ENCODE results near the gene SLC39A7. TPM values are rescaled to one million over a fixed set of nuclear protein-coding genes. Genes with fewer than 3 reads are reported as not detected.

The SLC39A7 gene
- total and polyA plus RNA-seq, 2 of the 13 experiments (the other 11 are each of a cell fraction or from before 2014, with no cell fraction given): 142 to 229 TPM

DNA sequence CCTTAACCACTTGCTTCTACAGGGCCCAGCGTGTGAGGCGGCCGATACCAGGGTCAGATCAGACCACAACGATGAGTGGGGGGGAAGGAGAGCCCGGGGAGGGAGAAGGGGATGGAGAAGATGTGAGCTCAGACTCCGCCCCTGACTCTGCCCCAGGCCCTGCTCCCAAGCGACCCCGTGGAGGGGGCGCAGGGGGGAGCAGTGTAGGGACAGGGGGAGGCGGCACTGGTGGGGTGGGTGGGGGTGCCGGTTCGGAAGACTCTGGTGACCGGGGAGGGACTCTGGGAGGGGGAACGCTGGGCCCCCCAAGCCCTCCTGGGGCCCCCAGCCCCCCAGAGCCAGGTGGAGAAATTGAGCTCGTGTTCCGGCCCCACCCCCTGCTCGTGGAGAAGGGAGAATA is 10.5 kb downstream of the SLC39A7 start (continued):
- TF ChIP-seq ZNF280D (CRISPR knock-in tag; IDR thresholded peaks at IDR 0.05): no peak

DNA sequence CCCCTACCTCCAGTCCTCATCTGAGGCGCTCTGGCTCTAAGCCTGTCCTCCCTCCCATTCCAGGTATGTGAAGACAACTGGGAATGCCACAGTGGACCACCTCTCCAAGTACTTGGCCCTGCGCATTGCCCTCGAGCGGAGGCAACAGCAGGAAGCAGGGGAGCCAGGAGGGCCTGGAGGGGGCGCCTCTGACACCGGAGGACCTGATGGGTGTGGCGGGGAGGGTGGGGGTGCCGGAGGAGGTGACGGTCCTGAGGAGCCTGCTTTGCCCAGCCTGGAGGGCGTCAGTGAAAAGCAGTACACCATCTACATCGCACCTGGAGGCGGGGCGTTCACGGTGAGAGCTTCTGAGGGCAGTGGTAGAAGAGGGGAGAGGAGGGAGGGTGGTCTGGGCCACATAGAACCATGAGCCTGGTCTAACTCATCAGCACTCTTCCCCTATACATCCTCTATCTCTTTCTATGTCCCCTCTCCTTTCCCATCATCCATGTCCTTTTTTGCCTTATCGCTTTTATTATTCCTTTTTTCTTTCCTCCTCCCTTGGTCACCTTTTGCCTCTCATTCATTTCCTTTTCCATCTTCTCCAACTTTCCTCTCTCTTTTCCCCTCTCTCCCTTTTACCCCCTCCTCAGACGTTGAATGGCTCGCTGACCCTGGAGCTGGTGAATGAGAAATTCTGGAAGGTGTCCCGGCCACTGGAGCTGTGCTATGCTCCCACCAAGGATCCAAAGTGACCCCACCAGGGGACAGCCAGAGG is 11.2 kb downstream of the SLC39A7 start:
- intact Hi-C loops (cut with micrococcal nuclease; ENCODE audit: unreplicated experiment): no loop called here
- no peak for DNase-seq (ENCODE audit: low spot score)
- in situ Hi-C loops (cut with HindIII; ENCODE audit: extremely low pct_ligation_motif_present, low pct_unique_long_range_greater_than_20kb): no loop called here
- TSS peak; percentile 4 for BruUV-seq (replicated peaks)
- POLR2A ChIA-PET: interaction anchor here (1.2 to 1.4 kb wide), 2 partner anchors 14 to 36 kb away, joined by 6 to 9 read pairs; no protein-coding TSS in a partner anchor
- peaks cover 2 to 9% of the 10 kb centered on the region in 2 experiments; a peak in 4 of 5 replicates for H3K36me3 ChIP-seq (replicated peaks in 1 of 2; ENCODE audit: control insufficient read depth in 1 of 2, insufficient read depth in 2 of 2, low read length in 2 of 2)
- H3K9ac ChIP-seq (ENCODE audit: insufficient read depth, low read depth, low read length): no peak overlapping the region
- no peaks in the 10 kb centered on the region for H4K20me1 ChIP-seq (ENCODE audit: insufficient read depth, low read length)
- 93% methylated on average over 18 of the region's 18 CpGs for WGBS (ENCODE audit: low lambda C conversion rate)
- FAIRE-seq: no peak
- CTCF ChIA-PET (ENCODE audit: low intra/inter-chr PET ratio, low total read pairs): no interaction called here
- no peak overlapping the region for H2AFZ ChIP-seq (ENCODE audit: low read length)
- H3K27me3 ChIP-seq (ENCODE audit: control insufficient read depth in 1 of 2, insufficient read depth in 2 of 2, low read length in 2 of 2): peaks cover 9 to 36% of the 10 kb centered on the region in 2 experiments; a peak in 4 of 5 replicates
- H3K9me3 ChIP-seq (ENCODE audit: low read length): no peaks in the 10 kb centered on the region
- H3K79me2 ChIP-seq (ENCODE audit: insufficient read depth, low read length): peaks cover 3% of the 10 kb centered on the region
- no peak for ATAC-seq
- no peak overlapping the region for H3K27ac ChIP-seq (ENCODE audit: extremely low read length, insufficient read depth, low read length)
- H3K4me3 ChIP-seq (replicated peaks in 1 of 3; ENCODE audit: insufficient read depth in 1 of 3, low read depth in 2 of 3, low read length in 3 of 3): no peak overlapping the region
- H3K4me1 ChIP-seq (ENCODE audit: insufficient read depth, low read length): peaks cover 39% of the 10 kb centered on the region
- H3K4me2 ChIP-seq (ENCODE audit: low read depth, low read length): no peak overlapping the region
- TF ChIP-seq AGO2 (optimal IDR thresholded peaks at IDR 0.05; ENCODE audit: low read depth, low read length) (peak; percentile 18), ZNF879 (CRISPR knock-in tag; IDR thresholded peaks at IDR 0.05) (no peak), THRA (CRISPR knock-in tag; IDR thresholded peaks at IDR 0.05; ENCODE audit: borderline replicate concordance) (no peak), RFXAP (CRISPR knock-in tag; IDR thresholded peaks at IDR 0.05; ENCODE audit: borderline replicate concordance) (no peak), CREB1 (IDR thresholded peaks at IDR 0.05) (no peak), CREB1 (CRISPR knock-in tag; IDR thresholded peaks at IDR 0.05) (no peak), TCF12 (IDR thresholded peaks at IDR 0.05) (no peak), TCF12 (CRISPR knock-in tag; IDR thresholded peaks at IDR 0.05) (no peak), ZFP41 (CRISPR knock-in tag; IDR thresholded peaks at IDR 0.05; ENCODE audit: borderline replicate concordance) (no peak), CTCF (CRISPR knock-in tag; IDR thresholded peaks at IDR 0.05) (peak; percentile 33; the same call in 1 of the 2 replicates), RBFOX2 (IDR thresholded peaks at IDR 0.05; ENCODE audit: low read depth, low read length) (peak; percentile 52), NFE2L1 (CRISPR knock-in tag; IDR thresholded peaks at IDR 0.05; ENCODE audit: borderline replicate concordance) (no peak), HHEX (CRISPR knock-in tag; IDR thresholded peaks at IDR 0.05) (no peak), ZNF30 (CRISPR knock-in tag; IDR thresholded peaks at IDR 0.05) (no peak)
- TF ChIP-seq, protein P1, sequence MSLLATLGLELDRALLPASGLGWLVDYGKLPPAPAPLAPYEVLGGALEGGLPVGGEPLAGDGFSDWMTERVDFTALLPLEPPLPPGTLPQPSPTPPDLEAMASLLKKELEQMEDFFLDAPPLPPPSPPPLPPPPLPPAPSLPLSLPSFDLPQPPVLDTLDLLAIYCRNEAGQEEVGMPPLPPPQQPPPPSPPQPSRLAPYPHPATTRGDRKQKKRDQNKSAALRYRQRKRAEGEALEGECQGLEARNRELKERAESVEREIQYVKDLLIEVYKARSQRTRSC (CRISPR knock-in tag; IDR thresholded peaks at IDR 0.05; ENCODE audit: low read depth): no peak
